Retinal pigment epithelial cell (primary cell): ENCODE results near the gene ARFGEF2.
"Not testable (repeated sequence)": the region's sequence is repeated elsewhere in the genome, so short reads cannot be mapped to it uniquely, and the experiment has no call there.

Experiments used
- DNase-seq: peaks from one replicate; pipeline ENCODE4 v3.0.0-alpha.2; 2010; ENCODE audit warnings: low read depth
- H3K4me3 ChIP-seq: 2 replicates; pipeline ENCODE4 v1.5.1; 2011; ENCODE audit warnings: mild to moderate bottlenecking, low read length, control low read depth, moderate library complexity
- CTCF ChIP-seq: conservative IDR thresholded peaks from 2 replicates; pipeline ENCODE4 v1.5.1; 2011; ENCODE audit warnings: low read depth, low read length, control low read depth, inconsistent platforms

ARFGEF2 gene

GRCh38 chr20:48880331-48880730, 41.2 kb upstream of the ARFGEF2 start:
- no peak overlapping the region for H3K4me3 ChIP-seq
- DNase-seq, result no peak
- TF ChIP-seq CTCF, result no peak

GRCh38 chr20:48880981-48881657, 40.4 kb upstream of the ARFGEF2 start:
- TF ChIP-seq CTCF, result no peak
- no peak for DNase-seq
- no peak overlapping the region for H3K4me3 ChIP-seq

GRCh38 chr20:48885237-48885636, 36.3 kb upstream of the ARFGEF2 start:
- TF ChIP-seq CTCF, result no peak
- DNase-seq, result no peak
- H3K4me3 ChIP-seq, result no peak overlapping the region

- TF ChIP-seq CTCF, result no peak
- no peak for DNase-seq
- H3K4me3 ChIP-seq, result no peak overlapping the region
These were observed 35.3 kb upstream of the ARFGEF2 start for GRCh38 chr20:48886194-48886593.

GRCh38 chr20:48886811-48887210, 34.7 kb upstream of the ARFGEF2 start:
- no peak for DNase-seq
- H3K4me3 ChIP-seq, result no peak overlapping the region
- no peak for TF ChIP-seq CTCF

GRCh38 chr20:48888517-48888916, 33.0 kb upstream of the ARFGEF2 start:
- DNase-seq, H3K4me3 ChIP-seq: not testable (repeated sequence)

- no peak for DNase-seq
- H3K4me3 ChIP-seq, result no peak overlapping the region
- no peak for TF ChIP-seq CTCF
These were observed 32.2 kb upstream of the ARFGEF2 start for GRCh38 chr20:48889140-48889790.
